GM12878 (cell line): ENCODE data around the gene PRKN. TPM values are rescaled to one million over a fixed set of nuclear protein-coding genes. Genes with fewer than 3 reads are reported as not detected.

Experiments
- BCL3 ChIP-seq: IDR thresholded peaks from 2 replicates; pipeline ENCODE4 v1.6.1; 2011; ENCODE audit warnings: borderline replicate concordance, low read depth, mild to moderate bottlenecking, moderate library complexity, low read length; ENCODE audit not compliant: insufficient read depth, poor library complexity, severe bottlenecking
- CEBPB ChIP-seq, 2 experiments: fragments of 150-350 bp in 1 of 2; IDR thresholded peaks; 2 replicates each; pipeline ENCODE4 v1.6.1; 2012 to 2014; ENCODE audit warnings: low read depth in 2 of 2, low read length in 2 of 2, borderline replicate concordance in 1 of 2, inconsistent platforms in 1 of 2
- CHD1 ChIP-seq: IDR thresholded peaks from 2 replicates; pipeline ENCODE4 v1.6.1; 2012; ENCODE audit warnings: low read depth, low read length, improper control_type of control experiment
- DPF2 ChIP-seq: fragments of 450-650 bp; IDR thresholded peaks from 2 replicates; pipeline ENCODE4 v1.6.1; 2017; ENCODE audit warnings: mild to moderate bottlenecking
- GATAD2B ChIP-seq: fragments of 450-650 bp; conservative IDR thresholded peaks from 2 replicates; pipeline ENCODE4 v1.6.1; 2017; ENCODE audit warnings: low read depth, mild to moderate bottlenecking, moderate library complexity
- IKZF1 ChIP-seq: fragments of 450-650 bp; conservative IDR thresholded peaks from 2 replicates; pipeline ENCODE4 v1.6.1; 2017; ENCODE audit warnings: antibody characterized with exemption, mild to moderate bottlenecking
- IKZF2 ChIP-seq, 2 experiments: fragments of 450-650 bp; IDR thresholded peaks; 2 replicates each; pipeline ENCODE4 v1.6.1; 2017; ENCODE audit warnings: mild to moderate bottlenecking in 2 of 2, moderate library complexity in 2 of 2
- MXI1 ChIP-seq: fragments of 150-350 bp; IDR thresholded peaks from 2 replicates; pipeline ENCODE4 v1.6.1; 2011; ENCODE audit warnings: low read depth, mild to moderate bottlenecking, inconsistent platforms, low read length, improper control_type of control experiment
- NR2F1 ChIP-seq: fragments of 450-650 bp; conservative IDR thresholded peaks from 2 replicates; pipeline ENCODE4 v1.6.1; 2017; ENCODE audit warnings: mild to moderate bottlenecking
- RB1 ChIP-seq: fragments of 450-650 bp; formaldehyde crosslinking; IDR thresholded peaks from 2 replicates; pipeline ENCODE4 v1.6.1; 2017; ENCODE audit warnings: mild to moderate bottlenecking, borderline replicate concordance
- SIN3A ChIP-seq: IDR thresholded peaks from 2 replicates; pipeline ENCODE4 v1.6.1; 2012; ENCODE audit warnings: low read depth, low read length, improper control_type of control experiment
- SMAD5 ChIP-seq: IDR thresholded peaks from 2 replicates; pipeline ENCODE4 v1.6.1; 2016; ENCODE audit warnings: antibody characterized with exemption, low read depth
- SMC3 ChIP-seq: IDR thresholded peaks from 2 replicates; pipeline ENCODE4 v1.6.1; 2011; ENCODE audit warnings: low read length, improper control_type of control experiment, borderline replicate concordance
- STAT1 ChIP-seq: fragments of 450-650 bp; conservative IDR thresholded peaks from 2 replicates; pipeline ENCODE4 v1.6.1; 2014; ENCODE audit warnings: antibody characterized with exemption, mild to moderate bottlenecking
- WRNIP1 ChIP-seq: IDR thresholded peaks from 2 replicates; pipeline ENCODE4 v1.6.1; 2011; ENCODE audit warnings: low read depth, low read length, improper control_type of control experiment, borderline replicate concordance
- ZNF274 ChIP-seq: IDR thresholded peaks from one replicate; pipeline ENCODE4 v1.8.0; 2011; ENCODE audit not compliant: insufficient read length, insufficient read depth
- polyA plus RNA-seq, 11 experiments: library from polyadenylated mRNA; depleted of rRNA in 4 of 11; unstranded in 6 of 11; stranded (reverse) in 5 of 11; fragments of >200 nt; fragmentation: Nextera tagmentation in 4 of 11; fragmentation: Illumina TruSeq in 1 of 11; extraction: Ambion mirVana in 4 of 11; extraction: Trizol in 1 of 11; gene quantifications; 1 replicate in 1 of 11; 2 replicates in 10 of 11; pipeline versions ENCODE4 v1.2.1 to v1.2.3, GENCODE V29; 2011 to 2016; ENCODE audit warnings: inconsistent platforms in 2 of 11, missing spikeins in 2 of 11, low read depth in 1 of 11
- total RNA-seq, 4 experiments: library from RNA; depleted of rRNA in 3 of 4; stranded (reverse); fragments of >200 nt in 3 of 4; fragmentation: Illumina TruSeq in 1 of 4; extraction: Trizol in 1 of 4; gene quantifications; 2 replicates each; pipeline versions ENCODE4 v1.2.1 to v1.2.3, GENCODE V29; 2013 to 2021
- TF ChIP-seq, protein P1 (sequence below): fragments of 450-650 bp; IDR thresholded peaks from 2 replicates; pipeline ENCODE4 v1.6.1; 2016; ENCODE audit warnings: mild to moderate bottlenecking
- TF ChIP-seq, protein P2 (sequence below): fragments of 450-650 bp; IDR thresholded peaks from 2 replicates; pipeline ENCODE4 v1.6.1; 2017; ENCODE audit warnings: mild to moderate bottlenecking, low read depth, inconsistent platforms; ENCODE audit not compliant: poor library complexity, severe bottlenecking
- TF ChIP-seq, protein P3 (sequence below): fragments of 150-350 bp; IDR thresholded peaks from 2 replicates; pipeline ENCODE4 v1.6.1; 2016; ENCODE audit warnings: low read depth, low read length
- TF ChIP-seq, protein P4 (sequence below): fragments of 450-650 bp; IDR thresholded peaks from 2 replicates; pipeline ENCODE4 v1.6.1; 2017; ENCODE audit warnings: borderline replicate concordance

Gene PRKN
- total and polyA plus RNA-seq, 10 of the 15 experiments (the other 5 are each of a cell fraction or from before 2014, with no cell fraction given) = 0.06 to 0.09 TPM; not detected in 8

- TF ChIP-seq BCL3 (no peak), MXI1 (0 out of 2 replicates have a peak, but pooled peaks have one; percentile 20), IKZF1 (peak; percentile 90), SIN3A (no peak), IKZF2 (IDR thresholded peaks at IDR 0.05) (no peak), SMC3 (no peak), STAT1 (0 out of 2 replicates have a peak, but pooled peaks have one; percentile 16), CEBPB (IDR thresholded peaks at IDR 0.05; ENCODE audit: borderline replicate concordance in 1 of 2, low read depth in 2 of 2, low read length in 2 of 2) (no peak), NR2F1 (0 out of 2 replicates have a peak, but pooled peaks have one; percentile 28), GATAD2B (0 out of 2 replicates have a peak, but pooled peaks have one; percentile 43), DPF2 (peak; percentile 70; the same call in 1 of the 2 replicates), CHD1 (no peak), ZNF274 (no peak), WRNIP1 (no peak), SMAD5 (no peak), RB1 (no peak)
- TF ChIP-seq, protein P1, sequence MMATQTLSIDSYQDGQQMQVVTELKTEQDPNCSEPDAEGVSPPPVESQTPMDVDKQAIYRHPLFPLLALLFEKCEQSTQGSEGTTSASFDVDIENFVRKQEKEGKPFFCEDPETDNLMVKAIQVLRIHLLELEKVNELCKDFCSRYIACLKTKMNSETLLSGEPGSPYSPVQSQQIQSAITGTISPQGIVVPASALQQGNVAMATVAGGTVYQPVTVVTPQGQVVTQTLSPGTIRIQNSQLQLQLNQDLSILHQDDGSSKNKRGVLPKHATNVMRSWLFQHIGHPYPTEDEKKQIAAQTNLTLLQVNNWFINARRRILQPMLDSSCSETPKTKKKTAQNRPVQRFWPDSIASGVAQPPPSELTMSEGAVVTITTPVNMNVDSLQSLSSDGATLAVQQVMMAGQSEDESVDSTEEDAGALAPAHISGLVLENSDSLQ = no peak
- TF ChIP-seq, protein P2, sequence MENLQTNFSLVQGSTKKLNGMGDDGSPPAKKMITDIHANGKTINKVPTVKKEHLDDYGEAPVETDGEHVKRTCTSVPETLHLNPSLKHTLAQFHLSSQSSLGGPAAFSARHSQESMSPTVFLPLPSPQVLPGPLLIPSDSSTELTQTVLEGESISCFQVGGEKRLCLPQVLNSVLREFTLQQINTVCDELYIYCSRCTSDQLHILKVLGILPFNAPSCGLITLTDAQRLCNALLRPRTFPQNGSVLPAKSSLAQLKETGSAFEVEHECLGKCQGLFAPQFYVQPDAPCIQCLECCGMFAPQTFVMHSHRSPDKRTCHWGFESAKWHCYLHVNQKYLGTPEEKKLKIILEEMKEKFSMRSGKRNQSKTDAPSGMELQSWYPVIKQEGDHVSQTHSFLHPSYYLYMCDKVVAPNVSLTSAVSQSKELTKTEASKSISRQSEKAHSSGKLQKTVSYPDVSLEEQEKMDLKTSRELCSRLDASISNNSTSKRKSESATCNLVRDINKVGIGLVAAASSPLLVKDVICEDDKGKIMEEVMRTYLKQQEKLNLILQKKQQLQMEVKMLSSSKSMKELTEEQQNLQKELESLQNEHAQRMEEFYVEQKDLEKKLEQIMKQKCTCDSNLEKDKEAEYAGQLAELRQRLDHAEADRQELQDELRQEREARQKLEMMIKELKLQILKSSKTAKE = no peak
- TF ChIP-seq, protein P3, sequence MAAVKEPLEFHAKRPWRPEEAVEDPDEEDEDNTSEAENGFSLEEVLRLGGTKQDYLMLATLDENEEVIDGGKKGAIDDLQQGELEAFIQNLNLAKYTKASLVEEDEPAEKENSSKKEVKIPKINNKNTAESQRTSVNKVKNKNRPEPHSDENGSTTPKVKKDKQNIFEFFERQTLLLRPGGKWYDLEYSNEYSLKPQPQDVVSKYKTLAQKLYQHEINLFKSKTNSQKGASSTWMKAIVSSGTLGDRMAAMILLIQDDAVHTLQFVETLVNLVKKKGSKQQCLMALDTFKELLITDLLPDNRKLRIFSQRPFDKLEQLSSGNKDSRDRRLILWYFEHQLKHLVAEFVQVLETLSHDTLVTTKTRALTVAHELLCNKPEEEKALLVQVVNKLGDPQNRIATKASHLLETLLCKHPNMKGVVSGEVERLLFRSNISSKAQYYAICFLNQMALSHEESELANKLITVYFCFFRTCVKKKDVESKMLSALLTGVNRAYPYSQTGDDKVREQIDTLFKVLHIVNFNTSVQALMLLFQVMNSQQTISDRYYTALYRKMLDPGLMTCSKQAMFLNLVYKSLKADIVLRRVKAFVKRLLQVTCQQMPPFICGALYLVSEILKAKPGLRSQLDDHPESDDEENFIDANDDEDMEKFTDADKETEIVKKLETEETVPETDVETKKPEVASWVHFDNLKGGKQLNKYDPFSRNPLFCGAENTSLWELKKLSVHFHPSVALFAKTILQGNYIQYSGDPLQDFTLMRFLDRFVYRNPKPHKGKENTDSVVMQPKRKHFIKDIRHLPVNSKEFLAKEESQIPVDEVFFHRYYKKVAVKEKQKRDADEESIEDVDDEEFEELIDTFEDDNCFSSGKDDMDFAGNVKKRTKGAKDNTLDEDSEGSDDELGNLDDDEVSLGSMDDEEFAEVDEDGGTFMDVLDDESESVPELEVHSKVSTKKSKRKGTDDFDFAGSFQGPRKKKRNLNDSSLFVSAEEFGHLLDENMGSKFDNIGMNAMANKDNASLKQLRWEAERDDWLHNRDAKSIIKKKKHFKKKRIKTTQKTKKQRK = no peak
- TF ChIP-seq, protein P4, sequence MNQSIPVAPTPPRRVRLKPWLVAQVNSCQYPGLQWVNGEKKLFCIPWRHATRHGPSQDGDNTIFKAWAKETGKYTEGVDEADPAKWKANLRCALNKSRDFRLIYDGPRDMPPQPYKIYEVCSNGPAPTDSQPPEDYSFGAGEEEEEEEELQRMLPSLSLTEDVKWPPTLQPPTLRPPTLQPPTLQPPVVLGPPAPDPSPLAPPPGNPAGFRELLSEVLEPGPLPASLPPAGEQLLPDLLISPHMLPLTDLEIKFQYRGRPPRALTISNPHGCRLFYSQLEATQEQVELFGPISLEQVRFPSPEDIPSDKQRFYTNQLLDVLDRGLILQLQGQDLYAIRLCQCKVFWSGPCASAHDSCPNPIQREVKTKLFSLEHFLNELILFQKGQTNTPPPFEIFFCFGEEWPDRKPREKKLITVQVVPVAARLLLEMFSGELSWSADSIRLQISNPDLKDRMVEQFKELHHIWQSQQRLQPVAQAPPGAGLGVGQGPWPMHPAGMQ = no peak
Observed at GRCh38 chr6:162727322-162728182, at the start of gene PRKN, which contains the start of gene PACRG (continued).
